Fibroblast of the conjunctiva (primary cell): ENCODE measurements around the gene CD68.
A peak's percentile ranks its signal among the peaks of the same experiment; 100 is the strongest.

ENCODE experiments used
- DNase-seq: peaks from one replicate; pipeline ENCODE4 v3.0.0-alpha.2; 2010; ENCODE audit warnings: low read depth

The CD68 gene

GRCh38 chr17:7559320-7560171 is 19.9 kb upstream of the CD68 start:
- DNase-seq, result no peak

GRCh38 chr17:7560172-7561027 is 19.0 kb upstream of the CD68 start:
- DNase-seq, result peak; percentile 36

- DNase-seq, result peak; percentile 75
Observed at GRCh38 chr17:7561028-7561575, 18.3 kb upstream of the CD68 start.

GRCh38 chr17:7561589-7562207 is 17.7 kb upstream of the CD68 start, which contains the start of gene SENP3:
SENP3 (plus strand) TSS chr17:7561919; CDS start chr17:7563077, 1,158 bp downstream.
- DNase-seq, result peak; percentile 72

GRCh38 chr17:7562208-7562605 is 17.2 kb upstream of the CD68 start:
- no peak for DNase-seq

- no peak for DNase-seq
Observed at GRCh38 chr17:7563115-7563869, 16.1 kb upstream of the CD68 start.

- no peak for DNase-seq
Observed at GRCh38 chr17:7569571-7569970, 9.9 kb upstream of the CD68 start.

- DNase-seq, result no peak
Observed at GRCh38 chr17:7570351-7570750, 9.1 kb upstream of the CD68 start.

GRCh38 chr17:7572338-7572587 is 7.2 kb upstream of the CD68 start:
- DNase-seq, result no peak

GRCh38 chr17:7572588-7573323 is 6.7 kb upstream of the CD68 start:
- DNase-seq, result peak; percentile 99

- DNase-seq, result peak; percentile 90
Observed at GRCh38 chr17:7573324-7574080, 5.9 kb upstream of the CD68 start.

GRCh38 chr17:7574176-7574953 is 5.1 kb upstream of the CD68 start:
- DNase-seq, result no peak

GRCh38 chr17:7575481-7575883 is 4.0 kb upstream of the CD68 start:
- DNase-seq, result no peak

- DNase-seq, result no peak
Observed at GRCh38 chr17:7575959-7576358, 3.5 kb upstream of the CD68 start.

- DNase-seq, result no peak
Observed at GRCh38 chr17:7576432-7576937, 3.0 kb upstream of the CD68 start.

- no peak for DNase-seq
Observed at GRCh38 chr17:7577327-7578199, 1.9 kb upstream of the CD68 start.

GRCh38 chr17:7579834-7580603 is 581 bp downstream of the CD68 start:
- no peak for DNase-seq
